HT-29 (cell line): ENCODE data around the gene IL15RA. TPM values are rescaled to one million over a fixed set of nuclear protein-coding genes. Genes with fewer than 3 reads are reported as not detected.
"Not testable (repeated sequence)": the region's sequence is repeated elsewhere in the genome, so short reads cannot be mapped to it uniquely, and the experiment has no call there.

Source experiments
- DNase-seq: peaks from one replicate; pipeline ENCODE4 v3.0.0-alpha.2; 2015; ENCODE audit warnings: low spot score
- total RNA-seq: library from RNA; depleted of rRNA; stranded (reverse); fragments of >200 nt; shearing (Covaris generic); gene quantifications from 2 replicates; pipeline ENCODE4 v1.2.3, GENCODE V29; 2014

IL15RA gene
- total RNA-seq, 1 experiment from 2014 or later, result 12.4 TPM

GRCh38 chr10:5930272-5930671, 47.1 kb downstream of the IL15RA start:
- DNase-seq, result no peak

- no peak for DNase-seq
Observed at GRCh38 chr10:5929442-5929841, 47.9 kb downstream of the IL15RA start.

- no peak for DNase-seq
Observed at GRCh38 chr10:5927306-5927705, 50.0 kb downstream of the IL15RA start.

GRCh38 chr10:5924889-5925288, 52.5 kb downstream of the IL15RA start:
- no peak for DNase-seq

GRCh38 chr10:5921746-5922145, 55.6 kb downstream of the IL15RA start:
- DNase-seq, result no peak

GRCh38 chr10:5919568-5919967, 57.8 kb downstream of the IL15RA start:
- DNase-seq, result no peak

- no peak for DNase-seq
Observed at GRCh38 chr10:5918763-5919162, 58.6 kb downstream of the IL15RA start.

- no peak for DNase-seq
Observed at GRCh38 chr10:5917305-5917704, 60.0 kb downstream of the IL15RA start.

- DNase-seq, result no peak
Observed at GRCh38 chr10:5915451-5915850, 61.9 kb downstream of the IL15RA start.

- DNase-seq, result no peak
Observed at GRCh38 chr10:5913736-5914135, 63.6 kb downstream of the IL15RA start.

GRCh38 chr10:5911670-5912069, 65.7 kb downstream of the IL15RA start:
- no peak for DNase-seq

- no peak for DNase-seq
Observed at GRCh38 chr10:5910323-5911100, 66.8 kb downstream of the IL15RA start.

- not testable (repeated sequence) for DNase-seq
Observed at GRCh38 chr10:5908676-5909075, 68.7 kb downstream of the IL15RA start.

- no peak for DNase-seq
Observed at GRCh38 chr10:5906651-5907050, 70.7 kb downstream of the IL15RA start.

- no peak for DNase-seq
Observed at GRCh38 chr10:5905854-5906507, 71.4 kb downstream of the IL15RA start.

GRCh38 chr10:5904227-5904626, 73.1 kb downstream of the IL15RA start:
- DNase-seq, result no peak

GRCh38 chr10:5903563-5903962, 73.8 kb downstream of the IL15RA start:
- DNase-seq, result no peak

GRCh38 chr10:5902511-5903274, 74.7 kb downstream of the IL15RA start:
- no peak for DNase-seq
